Measurements from ENCODE around the gene AMOTL1.

The AMOTL1 gene

DNA sequence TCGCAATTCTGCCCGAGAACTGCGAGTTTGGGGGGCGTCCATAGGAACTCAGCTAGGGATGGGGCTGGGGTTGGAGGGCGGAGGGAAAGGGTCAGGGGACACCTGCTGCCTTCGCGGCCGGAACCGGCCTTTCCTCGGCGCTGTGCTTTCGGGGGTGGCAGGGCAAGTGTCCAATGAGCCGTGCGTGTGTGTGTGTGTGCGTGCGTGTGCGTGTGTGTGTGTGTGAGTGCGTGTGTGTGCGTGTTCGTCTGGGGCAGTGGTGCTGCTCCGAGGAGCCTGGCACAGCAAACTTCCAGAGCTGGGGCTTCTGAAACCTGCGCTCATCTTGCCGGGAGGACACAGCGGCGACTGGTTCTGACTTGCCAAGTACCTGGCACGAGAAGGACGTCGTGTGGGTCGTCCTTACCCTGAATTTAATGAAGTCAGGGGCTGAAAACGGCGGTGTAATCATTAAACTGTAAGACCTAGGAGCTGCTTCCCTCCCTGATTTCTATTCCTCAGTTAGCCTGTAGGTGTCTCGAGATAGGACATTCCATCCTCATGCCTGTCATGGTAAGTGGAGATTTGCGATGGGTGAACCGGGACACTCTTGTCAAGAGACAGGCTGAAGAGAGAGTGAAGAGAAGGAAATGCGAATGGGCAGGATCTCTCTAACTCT lies 27.0 kb upstream of the AMOTL1 start:
- DNase-seq: peak; percentile 9 to 20

DNA sequence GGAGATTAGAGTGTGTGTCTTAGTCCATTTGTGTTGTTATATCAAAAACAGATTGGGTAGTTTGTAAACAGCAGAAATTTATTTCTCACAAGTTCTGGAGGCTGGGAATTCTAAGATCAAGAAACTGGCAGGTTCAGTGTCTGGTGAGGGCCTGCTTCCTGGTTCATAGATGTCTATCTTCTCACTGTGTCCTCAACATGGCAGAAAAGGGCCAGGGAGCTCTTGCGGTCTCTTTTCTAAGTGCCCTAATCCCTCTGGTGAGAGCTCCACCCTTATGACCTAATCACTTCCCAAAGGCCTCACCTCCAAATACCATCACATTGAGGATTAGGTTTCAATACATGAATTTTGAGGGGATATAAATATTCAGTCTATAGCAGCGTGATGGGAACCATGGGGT lies 25.5 kb upstream of the AMOTL1 start:
- no peak for DNase-seq

DNA sequence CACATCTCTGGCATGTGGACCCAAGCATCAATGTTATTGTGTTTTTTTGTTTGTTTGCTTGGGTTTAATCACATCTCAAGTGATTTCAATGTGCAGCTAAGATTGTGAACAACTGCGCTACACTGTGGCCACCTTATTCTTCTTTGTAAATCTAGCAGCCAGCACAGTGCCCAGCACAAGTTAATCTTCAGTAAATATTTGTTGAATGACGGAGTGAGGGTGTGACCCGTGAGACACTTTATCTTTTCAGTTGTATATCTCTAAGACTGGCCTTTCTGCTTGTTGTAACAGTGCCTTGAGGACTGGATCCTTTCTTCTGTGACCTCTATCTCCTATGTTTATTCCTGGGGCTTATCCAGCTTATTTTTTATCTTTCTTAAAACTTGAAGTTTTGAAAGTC lies 21.4 kb upstream of the AMOTL1 start:
- no peak for DNase-seq

DNA sequence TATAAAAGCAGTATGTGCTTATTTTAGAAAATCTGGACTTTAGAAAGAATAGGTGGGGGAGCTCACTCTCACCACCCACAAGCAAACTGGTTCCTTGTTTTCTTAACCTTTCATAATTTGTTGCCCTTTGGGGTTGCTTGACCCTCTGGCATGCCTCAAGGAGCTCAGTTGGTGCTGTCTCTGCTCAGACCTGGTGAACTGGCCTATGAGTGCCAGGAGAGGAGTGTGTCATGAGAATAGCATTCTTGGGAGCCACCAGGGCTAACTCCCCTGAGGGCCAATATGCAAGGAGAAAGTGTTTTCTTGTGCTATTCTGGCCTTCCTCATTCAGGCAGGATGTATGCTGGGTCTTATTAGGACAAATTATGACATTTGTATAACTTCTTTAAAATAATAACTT lies 21.0 kb upstream of the AMOTL1 start:
- no peak for DNase-seq

DNA sequence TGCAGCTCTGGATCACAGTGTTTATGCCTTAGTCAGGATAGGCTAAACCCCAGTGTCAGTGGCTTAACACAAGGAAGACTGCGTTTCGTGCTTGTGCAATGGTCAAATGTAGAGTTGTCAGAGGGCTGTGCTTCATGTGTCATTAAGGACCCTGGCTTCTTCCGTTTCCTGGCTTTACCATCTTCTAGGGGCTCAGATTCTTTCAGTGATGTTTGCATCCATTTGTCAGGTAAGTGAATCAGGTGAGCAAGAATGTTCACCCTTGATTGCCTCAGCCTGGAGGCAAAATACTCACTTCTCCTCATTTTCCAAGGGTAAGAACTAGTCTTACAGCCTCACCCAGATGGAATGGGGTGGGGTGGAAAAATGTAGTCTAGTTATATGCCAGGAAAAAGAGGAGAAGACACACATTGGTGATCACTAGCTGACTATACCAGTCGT lies 20.5 kb upstream of the AMOTL1 start:
- no peak for DNase-seq

DNA sequence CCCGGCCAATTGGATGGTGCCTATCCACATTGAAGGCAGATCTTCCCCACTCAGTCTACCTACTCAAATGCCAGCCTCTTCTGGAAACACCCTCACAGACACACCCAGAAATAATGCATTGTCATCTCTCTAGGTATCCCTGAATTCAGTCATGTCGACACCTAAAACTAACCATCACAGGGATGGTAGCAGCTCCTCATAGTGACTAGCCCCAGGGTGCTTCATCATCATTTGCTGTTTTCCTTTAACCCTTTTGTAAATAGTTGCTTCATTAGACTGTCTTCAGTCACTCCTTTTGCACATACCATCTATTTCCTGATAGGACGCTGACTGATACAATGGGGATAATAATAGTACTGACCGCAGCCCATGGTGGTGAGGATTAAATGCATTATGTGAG lies 18.8 kb upstream of the AMOTL1 start:
- no peak for DNase-seq

DNA sequence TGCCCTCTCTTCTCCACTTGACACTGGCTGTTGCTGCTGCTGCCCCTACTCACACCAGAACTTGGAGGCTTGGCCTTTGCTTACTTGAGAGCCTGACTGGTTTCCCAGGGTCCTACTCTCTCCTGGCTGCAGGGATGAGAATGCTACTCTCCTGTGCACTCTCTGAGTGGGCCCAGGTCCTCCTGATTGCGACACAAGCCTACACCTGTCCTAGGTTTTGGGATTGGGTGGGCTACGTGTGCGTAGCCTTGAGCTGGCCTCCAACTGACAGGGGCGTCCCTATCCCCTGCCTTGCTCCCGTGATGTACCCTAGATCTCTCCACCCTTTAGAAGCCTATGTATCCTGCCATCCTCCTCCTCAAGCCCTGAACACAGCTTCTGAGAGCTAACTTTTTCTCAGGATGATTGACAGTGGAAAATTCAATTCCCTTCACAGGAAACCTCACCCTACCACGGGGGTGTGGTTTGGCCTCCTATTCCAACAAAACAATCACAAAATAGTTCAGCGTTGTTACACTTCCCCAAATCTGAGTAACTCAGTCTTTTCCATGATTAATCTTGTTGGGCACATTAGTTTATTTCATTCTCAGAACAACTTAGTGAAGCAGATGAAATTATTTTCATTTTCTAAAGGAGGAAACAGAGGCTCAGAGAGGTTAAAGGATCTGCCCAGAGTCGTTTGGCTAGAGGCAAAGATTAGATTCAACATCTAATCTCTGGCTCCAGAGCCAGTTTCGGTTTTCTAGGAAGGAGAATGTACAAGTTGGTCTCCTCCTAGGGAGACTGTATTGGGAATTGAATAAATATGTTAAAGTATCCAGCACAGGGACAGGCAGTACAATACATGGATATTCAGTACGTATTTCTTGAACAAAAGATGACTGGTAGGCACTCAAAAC lies 17.6 kb upstream of the AMOTL1 start:
- no peak for DNase-seq

DNA sequence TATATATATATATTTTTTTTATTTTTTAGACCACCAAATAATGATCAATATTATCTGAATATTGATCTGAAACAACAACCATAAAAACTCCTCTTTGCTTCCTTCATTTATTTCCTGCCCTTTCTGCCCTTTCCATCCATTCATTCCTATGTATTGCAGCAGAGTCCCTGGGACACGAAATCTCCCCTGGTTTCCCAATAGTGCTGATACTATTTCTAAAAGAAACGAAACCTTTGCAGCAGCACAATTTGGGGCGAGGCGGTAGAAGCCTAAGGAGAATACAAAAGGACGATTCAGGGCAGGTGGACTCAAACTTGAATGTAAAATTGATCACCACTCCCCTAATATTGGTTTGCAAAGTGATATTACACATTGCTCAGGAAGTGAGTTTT lies 16.9 kb upstream of the AMOTL1 start:
- DNase-seq: no peak

DNA sequence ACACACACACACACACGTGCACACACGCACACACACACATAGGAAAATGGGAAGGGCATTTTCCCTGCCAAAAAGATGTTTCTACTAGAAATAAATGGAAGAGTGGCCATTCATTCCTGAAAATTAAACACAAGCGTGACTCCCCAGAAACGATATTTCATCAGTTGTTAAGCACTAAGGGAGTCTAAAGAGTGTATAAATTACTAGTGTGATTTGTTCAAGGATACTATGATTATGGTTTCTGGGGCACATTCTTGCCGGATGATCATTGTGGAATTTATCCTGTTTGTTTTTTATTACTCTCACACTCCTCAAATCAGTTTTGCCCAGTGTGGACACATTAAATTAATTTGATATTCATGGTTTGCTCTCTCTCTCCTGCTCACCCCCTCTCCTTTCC lies 16.4 kb upstream of the AMOTL1 start:
- DNase-seq: no peak

DNA sequence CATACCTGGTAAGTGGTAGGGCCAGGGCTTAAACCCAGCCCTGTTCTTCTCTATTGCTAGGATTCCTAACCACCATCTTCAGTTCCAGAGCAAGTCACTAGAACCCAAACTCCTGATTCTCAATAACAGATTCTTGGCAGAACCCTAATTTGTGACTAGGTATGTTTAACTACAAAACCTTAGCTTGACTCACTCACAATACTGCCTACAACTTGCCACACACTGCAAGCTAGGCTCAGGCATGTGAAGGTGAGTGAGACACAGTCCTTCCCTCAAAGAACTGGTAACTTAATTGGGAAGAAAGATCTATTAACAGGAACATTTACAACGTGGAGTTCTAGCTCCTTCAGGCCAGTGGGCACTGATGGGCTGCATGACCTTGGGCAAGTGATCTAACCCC lies 14.5 kb upstream of the AMOTL1 start:
- DNase-seq: no peak

DNA sequence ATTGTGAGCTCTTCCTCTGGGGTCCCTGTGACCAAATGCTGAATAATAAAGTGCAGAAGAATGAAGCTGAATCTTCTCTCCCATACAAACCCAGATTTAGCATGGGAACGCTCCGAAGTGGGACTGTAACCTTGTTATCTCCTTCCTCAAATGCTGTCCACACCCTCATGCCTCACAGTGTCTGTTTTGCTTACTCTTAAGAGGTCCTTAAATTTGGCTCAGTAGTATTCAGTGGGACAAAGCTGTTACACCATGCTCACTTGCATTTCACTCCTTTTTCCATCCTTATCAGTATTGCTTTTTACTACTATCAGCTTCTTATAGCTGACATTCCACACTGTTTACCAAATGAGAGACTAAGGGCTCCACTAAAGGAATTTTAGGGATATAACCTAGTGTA lies 13.8 kb upstream of the AMOTL1 start:
- no peak for DNase-seq

DNA sequence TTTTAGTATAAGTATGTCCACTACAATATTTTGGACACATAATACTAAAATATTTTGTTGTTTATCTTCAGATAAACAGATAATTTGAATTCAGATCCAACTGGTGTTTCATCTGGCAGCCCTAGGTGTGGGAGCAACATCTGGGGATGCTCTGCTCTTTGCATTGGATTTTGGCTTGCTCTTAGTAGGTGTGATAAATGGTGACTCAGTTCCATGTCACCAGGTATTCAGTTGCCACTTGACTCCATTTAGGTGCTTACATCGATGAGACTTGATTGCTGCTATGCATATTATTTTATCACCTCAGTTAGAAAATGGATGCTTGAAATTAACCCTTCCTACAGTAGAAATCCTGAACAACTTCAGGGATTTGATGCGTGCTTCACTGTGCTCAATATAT lies 13.3 kb upstream of the AMOTL1 start:
- DNase-seq: no peak

DNA sequence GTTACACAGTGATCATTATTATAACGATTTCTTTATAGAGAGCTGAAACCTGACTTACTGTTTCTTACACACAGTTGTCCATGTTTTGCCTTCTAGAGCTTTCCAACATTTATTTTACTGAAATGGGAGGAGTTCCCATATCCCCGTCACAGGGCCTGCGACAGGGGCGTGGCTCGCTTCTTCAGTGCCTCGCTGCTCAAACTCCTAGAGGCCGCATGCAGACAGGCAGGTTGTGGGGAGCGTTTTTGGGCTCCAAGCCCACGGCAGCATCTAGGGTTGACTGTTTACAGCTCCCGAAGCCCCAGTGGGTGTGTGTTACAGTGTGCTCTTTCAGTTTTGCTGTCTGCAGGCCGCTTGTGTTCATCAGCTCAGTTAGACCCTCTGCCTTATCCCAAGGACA lies 12.7 kb upstream of the AMOTL1 start:
- no peak for DNase-seq

DNA sequence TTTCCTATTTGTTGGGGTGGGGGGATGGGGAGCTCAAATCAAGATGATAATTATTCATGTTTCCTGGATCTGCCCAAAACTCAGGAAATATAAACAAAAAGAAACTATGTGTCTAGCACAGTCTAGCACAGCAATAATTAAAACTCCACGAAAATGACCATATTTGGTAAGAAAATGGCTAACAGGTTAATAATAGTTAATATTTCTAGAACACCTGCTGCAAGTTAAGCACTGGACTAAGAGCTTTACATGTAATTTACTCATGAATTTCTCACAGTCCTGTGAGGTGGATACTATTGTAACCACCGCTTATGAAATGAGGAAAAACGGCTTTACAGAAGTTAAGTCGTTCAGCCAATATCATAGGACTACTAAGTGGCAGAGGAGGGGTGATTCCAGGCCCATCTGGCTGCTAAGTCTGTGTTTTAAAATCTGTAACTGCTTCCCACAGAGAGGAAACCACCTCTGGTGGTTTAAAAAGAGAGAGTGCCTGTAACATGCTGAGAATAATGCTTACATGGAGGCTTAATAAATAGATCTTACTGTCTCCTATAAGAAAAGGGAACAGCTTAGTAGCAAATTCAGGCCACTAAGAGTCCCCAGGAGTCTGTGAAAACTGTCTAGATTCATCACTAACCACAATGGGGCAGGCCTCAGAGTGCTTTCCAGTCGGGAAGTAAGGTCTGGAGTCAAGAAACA lies 11.0 kb upstream of the AMOTL1 start:
- DNase-seq: peak in 1 of 2 experiments; percentile 37

DNA sequence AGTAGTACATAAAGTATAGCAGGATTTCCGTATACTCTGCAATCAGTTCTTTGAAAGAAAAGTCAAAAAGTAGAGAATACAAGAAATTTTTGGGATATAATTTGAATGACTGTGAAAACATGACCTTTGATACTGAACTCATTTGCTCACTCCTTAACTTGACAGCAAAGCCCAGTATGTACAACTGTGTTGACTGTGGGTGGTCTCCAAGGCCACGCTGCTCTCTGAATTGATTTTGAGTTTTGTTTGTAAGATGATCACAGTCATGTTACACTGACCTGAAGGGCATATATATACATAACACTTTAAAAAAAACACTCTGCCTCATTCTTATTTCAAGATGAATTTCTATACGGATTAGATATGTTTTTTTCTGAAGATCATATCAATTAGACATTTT lies 9.5 kb upstream of the AMOTL1 start:
- DNase-seq: no peak

DNA sequence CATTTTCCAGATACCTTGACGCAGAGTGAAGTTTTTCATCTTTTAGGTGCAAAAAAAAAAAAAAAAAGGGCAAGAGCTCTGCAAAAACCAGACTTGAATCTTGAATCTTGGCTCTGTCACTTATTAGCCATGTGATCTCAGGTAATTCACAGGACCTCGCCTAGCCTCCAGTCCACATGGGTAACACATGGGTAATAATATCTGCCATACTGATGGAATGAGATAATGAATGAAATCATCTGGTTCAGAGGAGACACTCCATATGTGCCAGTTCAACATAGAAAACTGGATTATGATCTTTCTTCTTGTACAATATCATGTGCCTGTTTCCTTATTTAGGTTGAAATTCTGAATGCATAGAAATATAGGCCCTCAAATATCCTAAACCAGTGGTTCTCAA lies 8.6 kb upstream of the AMOTL1 start:
- no peak for DNase-seq

DNA sequence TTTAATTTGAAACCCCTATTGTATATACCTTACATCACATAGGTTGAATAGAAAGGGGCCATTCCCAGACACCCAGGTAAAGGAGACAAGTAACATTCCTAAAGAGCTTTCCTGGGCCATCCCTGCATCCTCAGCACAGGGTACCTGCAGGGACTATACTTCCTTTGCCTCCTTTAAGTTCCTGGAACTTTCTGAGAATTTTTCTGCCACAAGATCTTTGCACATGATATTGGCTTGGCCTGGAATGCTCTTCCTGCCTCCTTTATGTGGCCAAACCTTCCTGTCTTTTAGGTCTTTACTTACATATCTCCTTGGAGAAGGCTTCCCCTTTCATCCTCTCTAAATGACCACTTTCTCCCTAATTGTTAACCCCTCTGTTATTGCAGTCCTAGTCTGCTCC lies 7.9 kb upstream of the AMOTL1 start:
- DNase-seq: no peak

DNA sequence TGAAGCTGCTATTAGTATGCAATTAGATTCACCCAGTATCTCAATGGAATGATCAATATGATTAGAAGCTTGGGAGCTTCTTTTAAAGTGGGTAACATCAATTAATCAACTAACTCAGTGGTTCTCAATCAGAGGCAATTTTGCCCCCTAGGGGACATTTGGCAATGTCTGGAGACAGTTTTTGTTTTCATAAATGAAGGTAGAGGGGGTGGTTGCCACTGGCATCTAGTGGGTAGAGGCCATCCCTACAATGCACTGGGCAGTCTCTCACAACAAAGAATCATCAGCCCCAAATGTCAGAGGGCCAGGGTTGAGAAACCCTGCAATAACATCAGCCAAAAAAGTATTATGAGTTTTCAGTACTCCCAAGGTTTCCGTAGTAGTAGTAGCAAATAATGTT lies 5.9 kb upstream of the AMOTL1 start:
- DNase-seq: peak; percentile 17 to 30

DNA sequence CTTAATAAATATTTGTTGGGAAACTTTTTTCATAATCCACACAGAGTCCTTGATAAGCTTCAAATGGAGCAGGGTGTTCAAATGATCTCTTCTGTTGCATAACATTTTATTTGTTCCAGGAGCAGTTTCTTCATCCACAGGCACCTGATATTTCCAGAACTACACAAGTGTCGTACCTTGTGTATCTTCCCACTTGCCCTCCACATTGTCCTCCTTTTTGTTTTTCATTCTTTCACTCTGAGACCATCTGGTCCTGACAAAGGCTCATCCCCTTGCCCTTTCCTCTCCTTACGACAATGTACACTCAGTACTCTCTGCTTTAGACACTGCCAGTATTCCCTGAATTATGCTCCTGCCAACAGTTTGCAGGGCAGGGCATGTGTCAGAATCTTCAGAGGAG lies 5.2 kb upstream of the AMOTL1 start:
- DNase-seq: no peak

DNA sequence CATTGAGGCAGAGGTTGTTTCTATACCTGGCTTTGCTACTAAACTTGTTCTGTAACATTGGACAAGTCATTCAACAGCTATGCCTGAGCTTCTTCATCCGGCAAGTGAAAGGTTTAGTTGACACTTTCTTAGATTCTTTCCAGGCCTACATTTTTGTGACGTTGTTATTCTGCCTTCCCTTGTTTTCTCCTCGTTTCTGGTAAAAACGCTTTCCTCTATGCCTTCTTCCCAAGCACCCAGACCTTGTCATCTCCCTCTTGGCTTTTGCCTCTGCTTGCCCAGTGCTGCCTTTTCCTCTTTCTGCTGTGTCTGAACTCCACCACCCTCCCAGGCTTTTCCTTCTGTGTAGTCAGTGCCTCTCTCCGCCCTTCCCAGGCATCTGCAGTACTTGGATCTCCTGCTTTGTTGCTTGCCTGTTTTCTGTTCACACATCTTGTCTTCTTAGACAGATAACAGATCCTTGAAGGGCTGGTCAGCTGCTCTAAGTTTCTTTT lies 1.4 kb upstream of the AMOTL1 start:
- no peak for DNase-seq

DNA sequence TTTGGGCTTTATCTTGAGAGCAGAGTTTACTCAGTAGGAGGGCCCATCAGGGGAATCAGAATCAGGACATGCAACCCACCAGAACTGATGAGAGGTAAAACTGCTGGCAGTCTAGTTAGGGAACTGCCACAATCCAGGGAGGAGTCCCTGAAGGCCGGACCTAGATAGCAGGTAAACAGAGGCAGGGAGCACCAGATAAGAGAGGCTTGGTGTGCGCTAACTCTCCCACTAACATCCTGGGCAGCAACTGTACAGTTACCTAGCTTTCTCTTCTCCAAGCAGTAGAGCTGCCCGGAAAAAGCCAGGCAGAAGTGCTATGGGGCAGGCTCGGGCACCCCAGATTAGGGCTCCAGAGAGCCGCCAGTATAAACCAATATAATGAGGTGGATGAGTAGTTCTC lies 865 bp upstream of the AMOTL1 start:
- no peak for DNase-seq

DNA sequence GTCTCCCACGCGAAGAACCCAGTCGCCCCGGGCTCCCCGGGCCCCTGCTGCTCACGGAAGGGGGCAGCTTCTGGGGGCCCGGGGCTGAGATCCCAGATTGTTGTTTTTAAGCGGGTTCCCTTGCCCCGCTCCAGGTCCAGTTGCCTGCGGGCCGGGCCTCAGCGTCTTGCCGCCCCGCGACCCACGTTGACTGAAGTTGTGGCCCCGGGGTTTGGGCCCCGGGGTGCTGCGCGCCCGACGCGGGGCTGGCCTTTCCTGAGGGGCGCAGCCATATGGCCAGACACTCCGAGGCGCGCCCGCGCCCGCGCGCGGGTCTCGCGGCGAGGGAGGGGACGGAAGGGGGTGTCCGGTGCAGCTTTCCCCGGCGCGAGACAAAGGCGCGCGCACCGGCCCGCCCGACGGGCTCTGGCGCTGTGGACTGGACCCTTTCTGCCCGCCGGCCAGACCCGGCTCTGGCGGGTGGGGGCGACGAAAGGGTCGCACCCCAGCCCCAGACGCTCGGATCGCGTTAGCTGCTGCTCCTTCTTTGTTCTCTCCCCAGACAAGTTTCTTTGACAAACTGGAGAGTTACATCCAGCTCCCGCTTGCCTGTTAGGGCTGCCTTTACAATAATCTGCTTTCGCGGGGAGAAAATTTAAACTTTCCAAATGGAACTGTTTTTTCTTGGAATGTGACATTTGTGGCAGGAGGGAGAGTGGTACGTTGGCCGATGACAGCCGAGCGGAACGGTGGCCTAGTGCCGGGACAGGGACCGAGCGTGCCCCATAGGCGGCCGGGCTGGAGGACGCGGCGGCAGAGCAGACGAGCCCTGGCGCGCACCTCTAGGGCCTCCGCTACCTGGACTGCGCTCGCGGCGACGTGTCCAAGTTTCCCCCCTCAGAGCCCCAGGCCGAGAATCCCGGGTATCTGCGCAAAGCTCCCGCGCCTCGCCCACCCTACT lies 716 bp downstream of the AMOTL1 start:
- DNase-seq: peak; percentile 11 to 13

DNA sequence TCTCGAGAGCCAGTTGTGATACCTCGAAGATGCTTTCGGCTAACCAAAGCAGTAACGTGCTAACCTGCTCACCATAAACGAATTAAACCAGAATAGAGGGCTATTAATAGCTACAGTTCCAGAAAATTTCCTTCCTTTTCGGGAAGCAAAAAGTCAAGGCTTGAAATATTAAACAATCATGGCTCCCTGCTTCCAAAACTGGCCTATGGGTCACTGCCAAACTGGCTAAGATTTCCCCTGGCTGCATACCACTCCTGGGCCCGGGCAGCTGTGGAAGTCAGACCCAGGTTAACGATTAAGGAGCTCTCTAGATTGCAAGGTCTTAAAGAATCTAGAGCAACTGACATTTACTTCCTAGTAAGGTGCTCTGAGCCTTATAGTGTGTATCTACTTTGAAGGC lies 1.7 kb downstream of the AMOTL1 start:
- peak in 1 of 2 experiments; percentile 3 for DNase-seq

Measured in AML-193 (cell line).